CD4-positive, alpha-beta T cell treated with Interleukin-17A for 4 hours (primary cell): ENCODE data around the gene RND3.

ENCODE experiments used
- DNase-seq: peaks from one replicate; pipeline ENCODE4 v3.0.0-alpha.2; 2020; ENCODE audit warnings: mixed read lengths

RND3 gene

DNA sequence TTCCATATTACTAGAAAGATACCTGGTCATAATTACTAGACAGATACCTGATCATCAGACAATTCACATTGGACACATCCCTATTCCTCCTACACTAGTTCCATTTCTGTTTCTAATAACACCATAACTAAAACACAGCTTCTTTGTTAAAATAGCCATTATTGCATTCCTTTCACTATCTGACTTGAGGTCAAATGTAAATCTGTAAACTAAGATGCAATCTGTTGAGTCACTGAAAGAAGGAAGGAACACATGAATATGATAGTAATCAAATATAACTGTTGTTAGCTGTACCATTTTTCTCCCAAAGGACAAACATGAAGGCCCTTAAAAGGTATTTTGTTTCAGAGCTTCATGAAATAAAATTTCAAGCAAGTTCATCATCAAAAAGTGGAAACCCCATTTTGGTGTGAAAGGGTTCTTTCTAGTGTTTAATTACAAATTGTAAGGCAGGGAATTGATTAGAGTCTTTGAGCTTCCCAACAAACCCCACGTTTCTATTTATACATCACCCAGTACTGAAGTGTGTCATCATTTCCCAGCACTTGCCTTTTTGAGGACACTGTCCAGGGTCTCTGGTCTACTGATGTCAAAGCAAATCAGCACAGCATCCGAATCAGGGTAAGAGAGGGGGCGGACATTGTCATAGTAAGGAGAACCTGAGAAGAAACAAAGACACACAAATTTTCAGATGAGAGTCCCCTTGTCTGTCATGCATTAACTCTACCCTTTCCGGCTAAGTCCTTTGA lies 13.0 kb downstream of the RND3 start:
- no peak for DNase-seq

DNA sequence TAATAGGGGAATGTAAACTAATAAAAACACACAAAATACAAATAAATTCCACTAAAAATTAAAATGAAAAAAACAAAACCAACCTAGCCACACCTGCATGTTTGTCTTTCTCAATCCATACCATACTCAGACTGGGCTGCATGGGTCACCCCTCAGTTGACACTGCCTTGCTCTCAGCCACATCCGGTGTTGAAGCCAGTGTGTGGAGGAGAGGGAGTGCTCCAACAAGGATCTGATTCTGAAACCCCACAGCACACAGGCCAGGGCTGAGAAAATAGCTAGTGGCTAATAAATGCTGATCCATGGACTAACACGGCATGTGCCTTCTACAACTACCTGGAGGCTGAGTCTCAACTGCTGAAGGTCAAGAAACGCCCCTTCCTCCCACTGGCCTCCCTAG lies 13.7 kb downstream of the RND3 start:
- no peak for DNase-seq

DNA sequence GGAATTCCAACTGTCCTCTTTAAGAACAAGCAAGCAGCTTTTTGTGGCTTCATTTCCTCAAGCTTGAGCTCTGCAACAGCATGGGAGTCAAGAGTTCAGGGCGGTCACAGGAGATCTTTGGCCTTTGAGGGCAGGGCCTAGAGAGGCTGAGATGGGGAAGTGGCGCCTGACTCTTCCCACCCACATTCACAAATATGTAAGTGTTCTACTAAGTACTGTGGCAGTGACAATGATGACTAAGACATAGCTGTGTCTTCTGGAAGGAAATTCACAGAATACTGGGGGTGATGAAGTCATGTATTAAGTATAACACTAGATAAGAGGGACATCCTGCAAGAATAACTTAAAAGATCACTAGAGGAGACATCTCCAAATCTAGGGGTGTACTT lies 15.0 kb downstream of the RND3 start:
- no peak for DNase-seq

DNA sequence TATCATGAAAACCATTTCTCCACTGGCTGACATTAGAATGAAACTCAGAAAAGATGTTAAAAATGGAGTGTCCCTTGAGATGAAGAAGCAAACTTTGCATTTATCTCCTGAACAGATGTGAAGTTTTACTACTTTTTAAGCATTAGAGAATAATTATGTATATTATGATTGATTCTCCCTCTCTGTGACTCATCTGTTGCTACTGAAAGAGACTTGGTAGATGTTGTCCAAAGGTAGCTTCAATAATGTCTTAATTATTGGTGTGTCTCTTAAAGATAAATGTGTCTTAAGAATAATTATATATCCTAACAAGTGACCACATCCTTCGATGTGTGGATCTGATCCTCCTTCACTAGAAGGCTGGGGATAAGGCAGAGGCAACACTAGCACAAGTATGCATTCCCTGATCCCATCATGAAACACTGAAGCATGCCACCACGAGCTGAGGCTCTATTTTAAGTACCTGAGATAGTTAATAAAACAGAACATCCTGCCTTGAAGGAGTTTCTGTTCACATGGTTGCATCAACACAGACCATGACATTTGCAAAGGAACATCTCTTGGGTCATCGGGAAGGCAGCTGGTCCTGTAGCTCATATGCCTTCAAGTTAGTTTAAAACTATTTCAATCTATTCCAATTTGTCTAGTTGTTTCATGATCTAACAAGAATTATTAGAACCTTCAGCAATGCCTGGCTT lies 15.5 kb downstream of the RND3 start:
- DNase-seq, result no peak

DNA sequence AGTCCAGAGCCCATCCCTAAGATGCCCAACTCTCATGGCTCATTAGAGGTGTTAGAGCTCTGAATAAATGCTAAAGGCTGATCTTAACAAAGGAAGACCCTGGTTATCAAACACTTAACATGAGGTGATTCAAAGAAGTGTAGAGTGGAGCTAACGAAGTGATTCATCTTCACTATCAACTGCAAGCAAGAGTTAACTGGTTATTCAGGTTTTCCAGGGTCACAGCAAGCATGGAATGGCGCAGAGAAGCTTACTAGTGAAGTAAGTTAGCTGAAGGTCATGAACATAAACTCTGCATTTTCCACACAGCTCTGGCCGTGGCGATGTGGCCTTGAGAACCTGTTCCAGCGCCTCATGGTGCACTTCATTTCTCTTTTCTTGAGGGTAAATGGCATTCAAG lies 17.0 kb downstream of the RND3 start:
- no peak for DNase-seq

- no peak for DNase-seq
These were observed 17.7 kb downstream of the RND3 start for GRCh38 chr2:150469706-150470274.

- no peak for DNase-seq
These were observed 19.0 kb downstream of the RND3 start for GRCh38 chr2:150468350-150468960.

DNA sequence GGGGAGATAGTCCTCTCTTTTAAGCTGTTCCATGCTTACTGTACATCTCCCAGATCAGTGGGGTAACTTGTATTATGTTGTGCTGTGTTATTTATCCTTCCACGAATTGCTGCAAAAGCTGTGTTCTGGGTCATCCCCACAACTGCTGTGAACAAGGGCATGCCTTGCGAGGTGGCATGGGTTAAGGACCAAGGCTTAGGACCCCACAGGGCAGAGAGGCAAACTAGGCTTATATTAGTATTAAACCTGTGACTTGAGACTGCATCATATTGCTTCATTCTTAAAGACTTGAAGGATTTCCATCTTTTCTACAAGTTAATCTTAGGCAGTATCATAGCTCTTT lies 19.9 kb downstream of the RND3 start:
- DNase-seq, result no peak

DNA sequence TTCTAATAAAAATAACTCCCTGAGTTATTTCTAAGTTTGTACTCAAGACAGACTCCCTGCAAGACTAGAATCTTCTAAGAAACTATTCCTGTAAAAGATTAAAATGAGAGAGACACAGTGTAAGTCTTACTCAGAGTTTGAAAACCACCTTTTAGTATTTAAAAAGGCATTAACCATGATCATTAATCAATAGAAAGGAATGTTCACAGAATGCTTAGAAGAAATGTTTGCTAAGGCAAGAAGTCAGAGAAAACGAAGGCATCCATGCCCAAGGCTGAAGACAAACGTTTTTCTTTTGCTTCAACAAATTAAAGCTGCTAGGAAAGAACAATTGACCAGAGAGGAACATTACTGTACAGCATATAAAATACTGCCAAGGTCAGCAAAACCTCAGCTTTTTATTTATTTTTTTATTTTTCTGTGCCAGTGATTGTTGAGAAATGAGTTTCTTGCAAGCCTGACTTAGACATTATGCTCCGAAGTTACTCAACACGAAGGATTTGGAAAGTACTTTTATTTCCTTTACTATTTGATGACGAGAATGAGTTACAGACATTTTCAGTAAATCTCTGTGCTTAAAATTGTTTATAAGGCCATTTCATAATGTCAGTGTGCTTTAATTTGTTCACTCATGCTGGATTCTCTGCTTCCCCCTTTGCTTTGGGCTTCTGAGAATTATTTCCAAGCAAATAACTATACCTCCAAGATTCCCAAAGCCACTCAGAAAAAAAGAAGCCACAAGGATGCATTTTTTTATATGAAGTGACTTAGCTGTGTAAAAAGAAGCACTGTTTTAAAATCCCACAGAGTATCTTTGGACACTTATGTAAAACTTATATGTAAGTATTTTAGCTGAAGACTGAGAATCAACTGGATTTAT lies 20.5 kb downstream of the RND3 start:
- DNase-seq, result no peak

- DNase-seq, result no peak
These were observed 21.5 kb downstream of the RND3 start for GRCh38 chr2:150465703-150466569.

DNA sequence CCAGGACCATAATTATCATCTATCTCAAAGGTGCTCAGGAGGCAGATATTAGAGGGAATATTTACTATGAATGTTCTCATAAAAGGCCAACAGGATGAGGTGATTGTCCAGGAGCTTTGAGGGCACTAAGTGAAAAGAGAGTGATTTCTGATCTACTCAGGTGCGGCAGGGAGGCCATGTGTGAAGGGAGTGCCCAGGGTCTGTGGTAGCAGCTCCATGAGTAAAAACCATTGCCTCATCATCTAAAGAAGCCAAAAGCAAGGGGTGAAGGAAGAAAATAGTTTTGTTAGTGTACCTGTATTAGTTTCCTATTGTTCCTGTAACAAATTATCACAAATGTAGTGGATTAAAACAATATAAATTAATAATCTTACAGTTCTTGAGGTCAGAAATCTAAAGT lies 22.5 kb downstream of the RND3 start:
- no peak for DNase-seq

- DNase-seq, result no peak
These were observed 23.2 kb downstream of the RND3 start for GRCh38 chr2:150464270-150464669.

- DNase-seq, result no peak
These were observed 24.7 kb downstream of the RND3 start for GRCh38 chr2:150462770-150463169.

- no peak for DNase-seq
These were observed 28.2 kb downstream of the RND3 start for GRCh38 chr2:150459281-150459680.

DNA sequence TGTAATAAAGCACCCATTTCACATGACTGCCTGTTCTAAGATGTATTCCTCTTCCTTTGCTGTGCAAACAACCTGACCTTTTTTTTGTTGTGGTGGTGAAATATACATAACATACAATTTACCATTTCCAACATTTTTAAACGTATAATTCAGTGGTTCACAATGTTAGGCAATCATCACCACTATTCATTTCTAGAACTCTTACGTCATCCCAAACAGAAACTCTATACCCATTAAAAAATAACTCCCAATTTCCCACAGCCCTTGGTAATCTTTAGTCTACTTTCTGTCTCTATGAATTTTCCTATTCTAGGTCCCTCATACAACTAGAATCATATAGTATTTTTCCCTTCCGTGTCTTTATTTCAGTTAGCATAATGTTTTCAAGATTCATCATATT lies 36.7 kb downstream of the RND3 start:
- no peak for DNase-seq

DNA sequence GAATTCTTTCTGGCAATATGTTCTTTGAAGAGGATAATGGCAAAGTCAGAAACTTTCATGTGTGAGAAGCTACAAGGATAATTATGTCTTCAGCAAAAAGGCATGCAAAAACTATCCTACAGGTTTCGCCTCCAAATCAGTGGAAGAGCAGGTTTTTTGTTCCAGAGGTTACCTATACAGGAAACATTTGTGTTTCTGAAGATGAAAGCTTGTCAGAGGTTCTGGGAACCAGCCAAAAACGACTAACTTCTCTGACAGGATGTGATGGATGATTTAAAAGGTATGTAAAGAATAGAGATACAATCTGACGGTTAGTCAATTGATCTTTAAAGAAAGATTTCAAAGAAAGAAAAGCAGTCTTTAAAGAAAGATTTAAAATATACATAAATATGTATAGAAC lies 37.6 kb downstream of the RND3 start:
- DNase-seq, result no peak

- DNase-seq, result no peak
These were observed 42.1 kb downstream of the RND3 start for GRCh38 chr2:150445398-150445797.

- DNase-seq, result no peak
These were observed 45.0 kb downstream of the RND3 start for GRCh38 chr2:150442484-150442883.

DNA sequence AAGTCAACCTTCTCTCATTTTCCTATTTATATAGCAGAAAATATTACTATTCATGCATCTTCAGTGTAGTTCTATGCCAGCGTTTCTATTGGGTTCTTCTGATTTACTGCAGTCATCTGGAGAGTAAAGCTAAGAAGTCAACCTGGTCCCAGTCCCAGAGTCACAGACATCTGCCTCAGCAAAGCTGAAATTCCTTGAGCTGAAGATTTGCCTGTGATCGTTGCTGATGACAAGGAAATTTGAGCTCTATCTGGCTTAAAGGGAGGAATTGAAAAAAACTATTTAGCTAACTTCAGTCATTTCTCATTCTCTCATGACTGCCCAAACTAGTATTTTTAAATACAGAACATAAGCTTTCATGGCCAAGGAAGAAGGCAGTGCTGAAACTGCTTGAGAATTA lies 45.7 kb downstream of the RND3 start:
- no peak for DNase-seq

GRCh38 chr2:150441226-150441625 lies 46.2 kb downstream of the RND3 start:
- no peak for DNase-seq

DNA sequence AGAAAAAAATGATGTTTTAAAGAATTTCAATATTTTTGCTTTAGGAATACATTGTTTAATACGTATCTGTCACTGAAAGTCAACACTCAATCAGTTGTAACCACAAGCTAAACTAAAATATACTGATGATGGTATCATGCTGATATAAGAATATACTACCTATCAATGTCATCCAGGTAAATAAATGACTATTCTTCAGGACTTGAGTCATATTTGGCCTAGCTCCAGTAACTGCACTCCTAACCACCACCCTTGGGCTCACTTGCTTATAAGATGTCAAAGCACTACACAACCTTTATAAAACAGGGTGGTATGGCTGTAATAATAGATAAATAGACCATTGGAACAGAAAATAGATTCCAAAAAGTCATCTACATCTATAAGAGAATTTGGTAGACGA lies 48.8 kb downstream of the RND3 start:
- DNase-seq, result no peak

- no peak for DNase-seq
These were observed 49.4 kb downstream of the RND3 start for GRCh38 chr2:150438041-150438440.
